Vagina (tissue), 2 donors: ENCODE measurements around the gene GNAI2. TPM values are rescaled to one million over a fixed set of nuclear protein-coding genes. Genes with fewer than 3 reads are reported as not detected.
"Not testable (repeated sequence)": the region's sequence is repeated elsewhere in the genome, so short reads cannot be mapped to it uniquely, and the experiment has no call there.

Experiments used
- DNase-seq, 2 donors: peaks; one replicate each; pipeline ENCODE4 v3.0.0-alpha.2; 2017; ENCODE audit errors: extremely low spot score in 2 of 2
- H3K27ac ChIP-seq: fragments of 200-600 bp; sonication (generic); one replicate; pipeline ENCODE4 v1.5.1; 2019
- H3K27me3 ChIP-seq: fragments of 200-600 bp; sonication (generic); one replicate; pipeline ENCODE4 v1.5.1; 2019
- H3K36me3 ChIP-seq, 2 donors: fragments of 200-600 bp; sonication (generic); one replicate each; pipeline ENCODE4 v1.5.1; 2017 to 2019
- H3K4me1 ChIP-seq: fragments of 200-600 bp; sonication (generic); one replicate; pipeline ENCODE4 v1.5.1; 2019
- H3K4me3 ChIP-seq, 2 donors: fragments of 200-600 bp; sonication (generic); 1 replicate in 1 of 2; 2 replicates in 1 of 2; pipeline ENCODE4 v1.5.1; 2016 to 2019
- H3K9me3 ChIP-seq: fragments of 200-600 bp; sonication (generic); one replicate; pipeline ENCODE4 v1.5.1; 2019
- CTCF ChIP-seq, 3 experiments: fragments of 450-650 bp in 2 of 3; fragments of 200-600 bp in 1 of 3; sonication (generic) in 1 of 3; IDR thresholded peaks; one replicate each; pipeline ENCODE4 v1.5.1; 2017 to 2019; ENCODE audit warnings: antibody characterized with exemption in 3 of 3, mild to moderate bottlenecking in 2 of 3, moderate library complexity in 2 of 3
- POLR2A ChIP-seq, 2 donors: fragments of 450-650 bp; IDR thresholded peaks; one replicate each; pipeline ENCODE4 v1.6.1; 2017; ENCODE audit warnings: antibody characterized with exemption in 2 of 2, mild to moderate bottlenecking in 2 of 2, moderate library complexity in 2 of 2
- POLR2AphosphoS5 ChIP-seq, 2 donors: sonication (generic); formaldehyde crosslinking; IDR thresholded peaks; one replicate each; pipeline ENCODE4 v1.9.0; 2017; ENCODE audit warnings: antibody characterized with exemption in 2 of 2, mild to moderate bottlenecking in 2 of 2, low read depth in 1 of 2; ENCODE audit not compliant: insufficient read depth in 1 of 2
- intact Hi-C: fragments of 100-400 bp; cut with DNase I; formaldehyde crosslinking; loops from one replicate; pipeline ENCODE4 v1.15.1; 2023
- total RNA-seq: library from RNA; depleted of rRNA; stranded (reverse); fragments of >200 nt; gene quantifications from one replicate; pipeline ENCODE4 v1.2.3, GENCODE V29; 2016

Gene GNAI2
- total RNA-seq, 1 donor from 2014 or later = 244 TPM

- intact Hi-C loops = no loop called here
- no peaks in the 10 kb centered on the region for H3K36me3 ChIP-seq
- peak overlapping the region; percentile 55 for H3K27ac ChIP-seq
- peaks cover 100% of the 10 kb centered on the region for H3K4me1 ChIP-seq
- DNase-seq = no peak
- peak overlapping the region in 1 of 2 donors; percentile 0 for H3K4me3 ChIP-seq
- TF ChIP-seq CTCF (IDR thresholded peaks at IDR 0.05) = no peak
- TF ChIP-seq POLR2AphosphoS5 (IDR thresholded peaks at IDR 0.05; ENCODE audit: insufficient read depth in 1 of 2, low read depth in 1 of 2) = no peak
- no peak for TF ChIP-seq POLR2A (IDR thresholded peaks at IDR 0.05)
- no peaks in the 10 kb centered on the region for H3K27me3 ChIP-seq
- H3K9me3 ChIP-seq = no peaks in the 10 kb centered on the region
Observed at GRCh38 chr3:50241713-50242380, 5.8 kb downstream of the GNAI2 start.

GRCh38 chr3:50242381-50242770 is 6.4 kb downstream of the GNAI2 start:
- DNase-seq = no peak
- H3K9me3 ChIP-seq = no peaks in the 10 kb centered on the region
- peak overlapping the region; percentile 68 for H3K27ac ChIP-seq
- intact Hi-C loops = no loop called here
- H3K4me1 ChIP-seq = peaks cover 100% of the 10 kb centered on the region
- no peaks in the 10 kb centered on the region for H3K36me3 ChIP-seq
- peak overlapping the region in 1 of 2 donors; percentile 0 for H3K4me3 ChIP-seq
- H3K27me3 ChIP-seq = no peaks in the 10 kb centered on the region
- TF ChIP-seq CTCF (IDR thresholded peaks at IDR 0.05) = no peak

- DNase-seq = no peak
- Histone ChIP-seq H3K27ac (peak overlapping the region; percentile 68), H3K4me1 (peaks cover 100% of the 10 kb centered on the region), H3K4me3 (peak overlapping the region; percentile 0 to 3), H3K36me3 (no peaks in the 10 kb centered on the region), H3K27me3 (no peaks in the 10 kb centered on the region), H3K9me3 (no peaks in the 10 kb centered on the region)
- intact Hi-C loops = no loop called here
- TF ChIP-seq POLR2A (IDR thresholded peaks at IDR 0.05) = no peak
- peak in 1 of 2 donors; percentile 60 for TF ChIP-seq POLR2AphosphoS5 (IDR thresholded peaks at IDR 0.05; ENCODE audit: insufficient read depth in 1 of 2, low read depth in 1 of 2)
Observed at GRCh38 chr3:50242851-50243542, 7.0 kb downstream of the GNAI2 start.

GRCh38 chr3:50243543-50243895 is 7.5 kb downstream of the GNAI2 start:
- Histone ChIP-seq H3K4me1 (peaks cover 100% of the 10 kb centered on the region), H3K27me3 (no peaks in the 10 kb centered on the region), H3K36me3 (no peaks in the 10 kb centered on the region), H3K4me3 (peak overlapping the region in 1 of 2 donors; percentile 3), H3K9me3 (no peaks in the 10 kb centered on the region), H3K27ac (peak overlapping the region; percentile 68)
- intact Hi-C loops = no loop called here
- no peak for DNase-seq
- TF ChIP-seq POLR2A (IDR thresholded peaks at IDR 0.05) (no peak), CTCF (IDR thresholded peaks at IDR 0.05) (no peak), POLR2AphosphoS5 (IDR thresholded peaks at IDR 0.05; ENCODE audit: insufficient read depth in 1 of 2, low read depth in 1 of 2) (no peak)

- H3K4me3 ChIP-seq, H3K9me3 ChIP-seq, H3K36me3 ChIP-seq, H3K27me3 ChIP-seq, intact Hi-C loops, DNase-seq: not testable (repeated sequence)
- peaks cover 100% of the 10 kb centered on the region for H3K4me1 ChIP-seq
- H3K27ac ChIP-seq = peak overlapping the region; percentile 92
Observed at GRCh38 chr3:50244813-50245212, 8.8 kb downstream of the GNAI2 start.

GRCh38 chr3:50245251-50245745 is 9.3 kb downstream of the GNAI2 start:
- DNase-seq = no peak
- intact Hi-C loops = no loop called here
- H3K4me1 ChIP-seq = peaks cover 100% of the 10 kb centered on the region
- H3K9me3 ChIP-seq = no peaks in the 10 kb centered on the region
- TF ChIP-seq CTCF (IDR thresholded peaks at IDR 0.05) (no peak), POLR2A (IDR thresholded peaks at IDR 0.05) (no peak), POLR2AphosphoS5 (IDR thresholded peaks at IDR 0.05; ENCODE audit: insufficient read depth in 1 of 2, low read depth in 1 of 2) (no peak)
- no peaks in the 10 kb centered on the region for H3K36me3 ChIP-seq
- peak overlapping the region; percentile 92 for H3K27ac ChIP-seq
- H3K4me3 ChIP-seq = peak overlapping the region; percentile 40 to 47
- H3K27me3 ChIP-seq = no peaks in the 10 kb centered on the region
